ENCODE measurements around the gene PTPRN2. TPM values are rescaled to one million over a fixed set of nuclear protein-coding genes. Genes with fewer than 3 reads are reported as not detected.

Gene PTPRN2
- total RNA-seq, 2 experiments from 2014 or later = 0.70 TPM; not detected in 1

DNA sequence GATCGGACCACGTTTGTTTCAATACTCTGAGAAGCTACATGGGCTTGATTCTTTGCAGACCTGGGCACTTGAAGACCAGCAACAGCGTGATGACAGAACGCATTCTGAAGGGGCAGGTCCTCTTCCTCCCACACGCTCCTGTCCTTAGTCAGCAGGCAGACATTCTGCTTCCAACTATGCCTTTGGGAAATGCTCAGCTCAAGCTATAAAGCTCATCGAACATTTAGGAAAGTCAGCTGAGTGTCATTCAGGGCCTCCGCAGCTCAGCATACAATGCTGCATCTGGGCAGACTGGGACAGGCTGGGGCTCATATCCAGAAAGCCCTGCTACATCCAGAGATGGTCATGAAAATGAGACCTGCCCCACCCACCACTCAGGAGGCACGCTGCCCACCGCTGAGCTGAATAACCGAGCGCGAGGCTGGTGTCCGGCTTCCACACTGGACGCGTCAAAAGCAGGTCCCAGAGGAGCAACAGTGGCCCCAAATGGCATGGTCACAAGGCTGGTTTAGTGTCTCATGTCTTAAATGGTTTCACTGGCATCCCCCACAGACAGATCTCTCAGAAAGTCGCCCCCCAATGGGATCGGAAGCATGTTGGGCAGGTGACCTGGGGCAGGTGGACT, 976.8 kb downstream of the PTPRN2 start:
- TF ChIP-seq EZH2phosphoT487 (IDR thresholded peaks at IDR 0.05; ENCODE audit: borderline replicate concordance, low read depth, low read length) (no peak), CTCF (conservative IDR thresholded peaks at IDR 0.05; ENCODE audit: low read length) (no peak)
- Histone ChIP-seq H3K9me3 (ENCODE audit: low read length) (no peaks in the 10 kb centered on the region), H3K79me2 (ENCODE audit: insufficient read depth, low read depth, low read length) (no peaks in the 10 kb centered on the region), H3K4me3 (ENCODE audit: low read depth, low read length, poor library complexity, severe bottlenecking) (no peak overlapping the region), H2AFZ (ENCODE audit: low read length) (no peak overlapping the region), H3K27ac (ENCODE audit: low read depth, low read length, poor library complexity, severe bottlenecking) (no peak overlapping the region), H4K20me1 (ENCODE audit: insufficient read depth, low read length) (no peaks in the 10 kb centered on the region), H3K4me2 (ENCODE audit: low read length) (no peak overlapping the region), H3K36me3 (ENCODE audit: insufficient read depth, low read length) (no peaks in the 10 kb centered on the region), H3K4me1 (ENCODE audit: insufficient read depth, low read length, poor library complexity, severe bottlenecking) (no peaks in the 10 kb centered on the region), H3K9me2 (ENCODE audit: insufficient read depth, low read length) (no peaks in the 10 kb centered on the region)
- ChIA-PET POLR2A (no interaction called here), CTCF (ENCODE audit: unreplicated experiment) (no interaction called here)
- DNase-seq (ENCODE audit: low spot score) = no peak
- BruUV-seq (replicated peaks) = no TSS peak
- intact Hi-C loops (cut with micrococcal nuclease; ENCODE audit: unreplicated experiment) = no loop called here

DNA sequence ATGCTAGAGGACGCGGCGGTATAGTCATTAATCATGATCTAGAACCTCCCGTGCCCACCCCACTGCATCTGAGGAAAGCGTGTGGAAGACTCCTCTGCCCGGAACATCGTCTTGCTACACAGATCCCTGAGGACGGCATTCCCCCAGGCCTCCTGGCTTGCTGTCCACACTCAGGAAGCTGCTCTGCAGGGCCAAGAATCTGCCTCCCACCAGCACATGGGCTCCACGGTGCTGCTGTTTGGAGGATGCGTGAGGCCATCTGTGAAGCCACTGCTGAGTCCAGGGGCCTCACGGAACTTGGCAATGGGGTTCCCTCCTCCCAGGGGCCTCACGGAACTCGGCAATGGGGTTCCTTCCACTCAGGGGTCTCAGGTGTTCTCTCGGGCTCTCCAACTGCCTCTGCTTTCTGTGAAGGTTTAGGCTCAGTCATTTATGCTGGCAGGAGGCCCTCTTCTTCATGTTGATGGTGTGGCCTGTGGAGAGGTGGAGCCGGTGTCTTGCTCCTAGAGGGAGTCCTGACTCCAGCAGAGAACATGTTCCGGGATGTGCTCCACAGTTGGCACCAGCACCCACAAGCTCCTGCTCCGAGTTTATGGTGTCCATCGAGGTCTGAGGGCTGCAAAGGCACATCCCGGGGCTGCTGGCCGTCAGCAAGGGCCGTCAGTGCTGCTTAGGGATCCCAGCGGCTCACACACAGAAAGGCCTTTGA, 977.5 kb downstream of the PTPRN2 start:
- no peak for TF ChIP-seq EZH2phosphoT487 (IDR thresholded peaks at IDR 0.05; ENCODE audit: borderline replicate concordance, low read depth, low read length)
- no peak for TF ChIP-seq CTCF (conservative IDR thresholded peaks at IDR 0.05; ENCODE audit: low read length)
- Histone ChIP-seq H3K4me2 (ENCODE audit: low read length) (no peak overlapping the region), H3K36me3 (ENCODE audit: insufficient read depth, low read length) (no peaks in the 10 kb centered on the region), H3K9me2 (ENCODE audit: insufficient read depth, low read length) (no peaks in the 10 kb centered on the region), H3K4me1 (ENCODE audit: insufficient read depth, low read length, poor library complexity, severe bottlenecking) (no peaks in the 10 kb centered on the region), H3K4me3 (ENCODE audit: low read depth, low read length, poor library complexity, severe bottlenecking) (no peak overlapping the region), H3K79me2 (ENCODE audit: insufficient read depth, low read depth, low read length) (no peaks in the 10 kb centered on the region), H3K27ac (ENCODE audit: low read depth, low read length, poor library complexity, severe bottlenecking) (no peak overlapping the region), H4K20me1 (ENCODE audit: insufficient read depth, low read length) (no peaks in the 10 kb centered on the region), H3K9me3 (ENCODE audit: low read length) (no peaks in the 10 kb centered on the region), H2AFZ (ENCODE audit: low read length) (no peak overlapping the region)
- no peak for DNase-seq (ENCODE audit: low spot score)
- ChIA-PET POLR2A (no interaction called here), CTCF (ENCODE audit: unreplicated experiment) (no interaction called here)
- BruUV-seq (replicated peaks) = no TSS peak
- intact Hi-C loops (cut with micrococcal nuclease; ENCODE audit: unreplicated experiment) = no loop called here

GRCh38 chr7:157609516-157609915, 978.1 kb downstream of the PTPRN2 start:
- no peak overlapping the region for H2AFZ ChIP-seq (ENCODE audit: low read length)
- TF ChIP-seq EZH2phosphoT487 (IDR thresholded peaks at IDR 0.05; ENCODE audit: borderline replicate concordance, low read depth, low read length) (no peak), CTCF (conservative IDR thresholded peaks at IDR 0.05; ENCODE audit: low read length) (no peak)
- BruUV-seq (replicated peaks) = no TSS peak
- H3K79me2 ChIP-seq (ENCODE audit: insufficient read depth, low read depth, low read length) = no peaks in the 10 kb centered on the region
- H3K36me3 ChIP-seq (ENCODE audit: insufficient read depth, low read length) = no peaks in the 10 kb centered on the region
- no peaks in the 10 kb centered on the region for H3K4me1 ChIP-seq (ENCODE audit: insufficient read depth, low read length, poor library complexity, severe bottlenecking)
- no peak for DNase-seq (ENCODE audit: low spot score)
- H3K9me2 ChIP-seq (ENCODE audit: insufficient read depth, low read length) = no peaks in the 10 kb centered on the region
- H3K27ac ChIP-seq (ENCODE audit: low read depth, low read length, poor library complexity, severe bottlenecking) = no peak overlapping the region
- H4K20me1 ChIP-seq (ENCODE audit: insufficient read depth, low read length) = no peaks in the 10 kb centered on the region
- H3K4me3 ChIP-seq (ENCODE audit: low read depth, low read length, poor library complexity, severe bottlenecking) = no peak overlapping the region
- ChIA-PET CTCF (ENCODE audit: unreplicated experiment) (no interaction called here), POLR2A (no interaction called here)
- H3K9me3 ChIP-seq (ENCODE audit: low read length) = no peaks in the 10 kb centered on the region
- intact Hi-C loops (cut with micrococcal nuclease; ENCODE audit: unreplicated experiment) = no loop called here
- no peak overlapping the region for H3K4me2 ChIP-seq (ENCODE audit: low read length)

Measured in OCI-LY7 (cell line).